Suprapubic skin (tissue), 4 donors: Measurements from ENCODE around the gene TAPBPL. TPM values are rescaled to one million over a fixed set of nuclear protein-coding genes. Genes with fewer than 3 reads are reported as not detected.
"Not testable (repeated sequence)": the region's sequence is repeated elsewhere in the genome, so short reads cannot be mapped to it uniquely, and the experiment has no call there.

ENCODE experiments used
- DNase-seq, 2 donors: peaks; one replicate each; pipeline ENCODE4 v3.0.0-alpha.2; 2019; ENCODE audit warnings: low spot score in 2 of 2
- H3K27ac ChIP-seq: fragments of 200-600 bp; sonication (generic); one replicate; pipeline ENCODE4 v1.5.1; 2019
- H3K27me3 ChIP-seq: fragments of 200-600 bp; sonication (generic); one replicate; pipeline ENCODE4 v1.5.1; 2019
- H3K36me3 ChIP-seq: fragments of 200-600 bp; sonication (generic); one replicate; pipeline ENCODE4 v1.5.1; 2019
- H3K4me1 ChIP-seq: fragments of 200-600 bp; sonication (generic); one replicate; pipeline ENCODE4 v1.5.1; 2019
- H3K4me3 ChIP-seq: fragments of 200-600 bp; sonication (generic); one replicate; pipeline ENCODE4 v1.5.1; 2019; ENCODE audit warnings: mild to moderate bottlenecking
- H3K9me3 ChIP-seq: fragments of 200-600 bp; sonication (generic); one replicate; pipeline ENCODE4 v1.5.1; 2019
- EP300 ChIP-seq: sonication (generic); formaldehyde crosslinking; IDR thresholded peaks from one replicate; pipeline ENCODE4 v1.6.1; 2017; ENCODE audit warnings: antibody characterized with exemption
- POLR2A ChIP-seq, 2 donors: fragments of 450-650 bp; IDR thresholded peaks; one replicate each; pipeline ENCODE4 v1.6.1; 2017; ENCODE audit warnings: antibody characterized with exemption in 2 of 2, mild to moderate bottlenecking in 2 of 2, moderate library complexity in 2 of 2
- POLR2AphosphoS5 ChIP-seq, 3 donors: sonication (generic); formaldehyde crosslinking; IDR thresholded peaks; one replicate each; pipeline ENCODE4 v1.6.1; 2017; ENCODE audit warnings: antibody characterized with exemption in 3 of 3
- WGBS: methylation state at CpG from one replicate; pipeline ENCODE4 v1.1.5; 2018; 5-methylcytosine and 5-hydroxymethylcytosine counted together
- total RNA-seq, 4 donors: library from RNA; depleted of rRNA; stranded (reverse); fragments of >200 nt; gene quantifications; one replicate each; pipeline ENCODE4 v1.1.0, GENCODE V29; 2016
- TF ChIP-seq, protein P1 (sequence below), 2 donors: fragments of 200-600 bp in 1 of 2; fragments of 450-650 bp in 1 of 2; sonication (generic) in 1 of 2; IDR thresholded peaks; one replicate each; pipeline ENCODE4 v1.5.1; 2016 to 2019; ENCODE audit warnings: antibody characterized with exemption in 2 of 2, mild to moderate bottlenecking in 1 of 2, moderate library complexity in 1 of 2

TAPBPL gene
- total RNA-seq, 4 donors from 2014 or later = 10.9 to 25.2 (median 17.7) TPM

DNA sequence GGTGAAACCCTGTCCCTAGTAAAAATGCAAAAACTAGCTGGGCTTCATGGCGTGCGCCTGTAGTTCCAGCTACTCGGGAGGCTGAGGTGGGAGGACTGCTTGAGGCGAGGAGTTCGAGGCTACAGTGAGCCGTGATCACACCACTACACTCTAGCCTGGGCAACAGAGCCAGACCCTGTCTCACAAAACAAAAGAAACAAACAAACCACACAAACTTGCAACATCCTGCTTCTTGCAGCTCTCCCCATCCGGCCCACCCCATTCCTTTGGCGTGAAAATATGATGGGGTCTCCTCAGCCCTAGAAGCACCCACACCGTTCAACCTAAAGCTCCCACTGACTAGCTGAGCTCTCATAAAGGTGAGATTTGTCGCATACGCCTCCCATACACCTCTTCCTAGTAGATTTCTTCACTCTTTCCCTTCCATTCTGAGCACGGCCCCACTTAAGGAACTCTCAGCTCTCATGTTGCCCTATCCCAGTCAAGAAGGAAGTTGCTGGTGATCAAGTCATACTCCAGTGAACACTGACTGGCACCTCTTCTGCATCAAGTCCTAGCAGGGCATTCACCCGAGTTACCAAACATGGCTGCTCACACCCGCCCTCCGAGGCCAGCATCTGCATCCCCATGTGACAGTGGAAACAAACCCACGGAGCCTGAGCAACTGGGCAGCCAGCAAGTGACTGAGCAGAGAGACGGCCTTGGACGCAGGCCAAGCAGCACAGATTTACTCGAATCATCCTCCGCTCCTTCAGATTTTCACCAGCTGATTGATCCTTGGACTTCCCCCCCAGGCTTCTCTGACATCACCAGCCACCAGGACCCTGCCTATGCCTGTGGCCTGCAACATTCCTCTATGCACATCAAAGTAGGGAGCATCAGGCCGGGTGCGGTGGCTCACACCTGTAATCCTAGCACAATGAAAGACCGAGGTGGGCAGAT lies 26.0 kb upstream of the TAPBPL start:
- no peaks in the 10 kb centered on the region for H3K36me3 ChIP-seq
- H3K27ac ChIP-seq = no peak overlapping the region
- peak in 1 of 2 donors; percentile 60 for DNase-seq
- no peak overlapping the region for H3K4me3 ChIP-seq
- no peaks in the 10 kb centered on the region for H3K9me3 ChIP-seq
- no peaks in the 10 kb centered on the region for H3K27me3 ChIP-seq
- peaks cover 19% of the 10 kb centered on the region for H3K4me1 ChIP-seq
- no peak for TF ChIP-seq EP300
- TF ChIP-seq, protein P1, sequence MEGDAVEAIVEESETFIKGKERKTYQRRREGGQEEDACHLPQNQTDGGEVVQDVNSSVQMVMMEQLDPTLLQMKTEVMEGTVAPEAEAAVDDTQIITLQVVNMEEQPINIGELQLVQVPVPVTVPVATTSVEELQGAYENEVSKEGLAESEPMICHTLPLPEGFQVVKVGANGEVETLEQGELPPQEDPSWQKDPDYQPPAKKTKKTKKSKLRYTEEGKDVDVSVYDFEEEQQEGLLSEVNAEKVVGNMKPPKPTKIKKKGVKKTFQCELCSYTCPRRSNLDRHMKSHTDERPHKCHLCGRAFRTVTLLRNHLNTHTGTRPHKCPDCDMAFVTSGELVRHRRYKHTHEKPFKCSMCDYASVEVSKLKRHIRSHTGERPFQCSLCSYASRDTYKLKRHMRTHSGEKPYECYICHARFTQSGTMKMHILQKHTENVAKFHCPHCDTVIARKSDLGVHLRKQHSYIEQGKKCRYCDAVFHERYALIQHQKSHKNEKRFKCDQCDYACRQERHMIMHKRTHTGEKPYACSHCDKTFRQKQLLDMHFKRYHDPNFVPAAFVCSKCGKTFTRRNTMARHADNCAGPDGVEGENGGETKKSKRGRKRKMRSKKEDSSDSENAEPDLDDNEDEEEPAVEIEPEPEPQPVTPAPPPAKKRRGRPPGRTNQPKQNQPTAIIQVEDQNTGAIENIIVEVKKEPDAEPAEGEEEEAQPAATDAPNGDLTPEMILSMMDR (IDR thresholded peaks at IDR 0.05) = no peak
- TF ChIP-seq POLR2A (IDR thresholded peaks at IDR 0.05) = no peak
- no peak for TF ChIP-seq POLR2AphosphoS5 (IDR thresholded peaks at IDR 0.05)
- 81% methylated on average over 23 of the region's 23 CpGs for WGBS

DNA sequence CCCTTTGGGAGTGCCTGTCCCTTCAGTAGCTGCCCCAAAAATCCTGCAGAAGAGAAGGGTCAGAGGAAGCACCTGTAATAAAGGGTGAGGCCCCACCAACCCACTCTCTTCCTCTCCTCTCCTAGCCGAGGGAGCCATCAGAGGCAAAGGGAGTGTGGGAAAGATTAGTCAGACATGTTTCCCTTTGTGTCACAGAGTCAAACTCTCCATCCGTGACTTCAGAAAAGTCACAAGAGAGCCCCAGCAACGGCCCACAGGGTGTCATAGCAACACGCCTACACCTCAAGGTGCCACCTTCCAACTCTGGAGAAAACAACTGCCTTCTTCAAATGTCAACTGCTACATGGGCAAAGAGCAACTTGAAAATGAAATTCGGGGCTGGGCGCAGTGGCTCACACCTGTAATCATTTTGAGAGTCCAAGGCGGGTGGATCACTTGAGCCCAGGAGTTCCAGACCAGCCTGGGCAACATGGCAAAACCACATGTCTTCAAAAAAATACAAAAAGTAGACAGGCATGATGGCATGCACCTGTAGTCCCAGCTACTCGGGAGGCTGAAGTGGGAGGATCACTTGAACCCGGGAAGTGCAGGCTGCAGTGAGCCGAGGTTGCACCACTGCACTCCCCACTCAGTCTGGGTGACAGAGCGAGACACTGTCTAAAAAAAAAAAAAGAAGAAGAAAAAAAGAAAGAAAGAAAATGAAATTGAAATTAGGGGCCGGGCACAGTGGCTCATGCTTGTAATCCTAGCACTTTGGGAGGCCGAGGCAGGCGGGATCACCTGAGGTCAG lies 24.8 kb upstream of the TAPBPL start:
- DNase-seq = peak in 1 of 2 donors; percentile 48
- peaks cover 25% of the 10 kb centered on the region for H3K4me1 ChIP-seq
- TF ChIP-seq EP300 = no peak
- TF ChIP-seq, protein P1 (IDR thresholded peaks at IDR 0.05) = no peak
- TF ChIP-seq POLR2AphosphoS5 (IDR thresholded peaks at IDR 0.05) = no peak
- no peak for TF ChIP-seq POLR2A (IDR thresholded peaks at IDR 0.05)
- no peaks in the 10 kb centered on the region for H3K36me3 ChIP-seq
- 72% methylated on average over 14 of the region's 14 CpGs for WGBS
- H3K4me3 ChIP-seq = no peak overlapping the region
- H3K27me3 ChIP-seq = no peaks in the 10 kb centered on the region
- H3K9me3 ChIP-seq = no peaks in the 10 kb centered on the region
- H3K27ac ChIP-seq = no peak overlapping the region

DNA sequence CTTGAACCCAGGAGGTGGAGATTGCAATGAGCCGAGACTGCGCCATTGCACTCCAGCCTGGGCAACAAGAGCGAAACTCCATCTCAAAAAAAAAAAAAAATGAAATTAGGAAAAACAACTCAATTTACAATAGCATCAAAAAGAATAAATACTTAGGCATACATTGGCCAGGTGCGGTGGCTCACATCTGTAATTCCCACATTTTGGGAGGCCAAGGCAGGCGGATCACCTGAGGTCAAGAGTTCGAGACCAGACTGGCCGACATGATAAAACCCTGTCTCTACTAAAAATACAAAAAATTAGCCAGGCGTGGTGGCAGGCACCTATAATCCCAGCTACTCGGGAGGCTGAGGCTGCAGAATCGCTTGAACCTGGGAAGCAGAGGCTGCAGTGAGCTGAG lies 24.0 kb upstream of the TAPBPL start:
- not testable (repeated sequence) for H3K27ac ChIP-seq

DNA sequence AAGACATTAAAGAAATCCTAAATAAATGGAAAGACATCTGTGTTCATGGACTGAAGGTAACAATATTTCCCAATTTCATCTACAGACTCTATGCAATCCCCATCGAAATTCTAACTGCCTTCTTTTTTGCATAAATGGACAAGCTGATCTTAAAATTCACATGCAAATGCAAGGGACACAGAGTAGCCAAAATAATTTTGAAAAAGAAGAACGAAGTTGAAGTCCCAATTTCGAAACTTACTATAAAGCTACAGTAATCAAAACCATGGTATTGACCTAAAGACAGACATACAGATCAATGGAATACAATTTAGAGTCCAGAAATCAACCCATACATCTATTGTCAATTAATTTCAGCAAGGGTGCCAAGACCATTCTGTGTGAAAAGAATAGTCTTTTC lies 23.5 kb upstream of the TAPBPL start:
- Histone ChIP-seq H3K4me3 (no peak overlapping the region), H3K9me3 (no peaks in the 10 kb centered on the region), H3K27ac (no peak overlapping the region), H3K36me3 (no peaks in the 10 kb centered on the region), H3K27me3 (no peaks in the 10 kb centered on the region), H3K4me1 (peaks cover 25% of the 10 kb centered on the region)
- WGBS = 85% methylated on average over 3 of the region's 3 CpGs
- no peak for DNase-seq
- TF ChIP-seq, protein P1 (IDR thresholded peaks at IDR 0.05) = no peak
- TF ChIP-seq POLR2AphosphoS5 (IDR thresholded peaks at IDR 0.05) = no peak
- TF ChIP-seq POLR2A (IDR thresholded peaks at IDR 0.05) = no peak
- no peak for TF ChIP-seq EP300

More for the DNA sequence above, 24.0 kb upstream of the TAPBPL start:
- not testable (repeated sequence) for H3K36me3 ChIP-seq, DNase-seq, H3K9me3 ChIP-seq, H3K27me3 ChIP-seq, H3K4me3 ChIP-seq
- H3K4me1 ChIP-seq = peaks cover 25% of the 10 kb centered on the region
- WGBS = 95% methylated on average over 10 of the region's 10 CpGs

DNA sequence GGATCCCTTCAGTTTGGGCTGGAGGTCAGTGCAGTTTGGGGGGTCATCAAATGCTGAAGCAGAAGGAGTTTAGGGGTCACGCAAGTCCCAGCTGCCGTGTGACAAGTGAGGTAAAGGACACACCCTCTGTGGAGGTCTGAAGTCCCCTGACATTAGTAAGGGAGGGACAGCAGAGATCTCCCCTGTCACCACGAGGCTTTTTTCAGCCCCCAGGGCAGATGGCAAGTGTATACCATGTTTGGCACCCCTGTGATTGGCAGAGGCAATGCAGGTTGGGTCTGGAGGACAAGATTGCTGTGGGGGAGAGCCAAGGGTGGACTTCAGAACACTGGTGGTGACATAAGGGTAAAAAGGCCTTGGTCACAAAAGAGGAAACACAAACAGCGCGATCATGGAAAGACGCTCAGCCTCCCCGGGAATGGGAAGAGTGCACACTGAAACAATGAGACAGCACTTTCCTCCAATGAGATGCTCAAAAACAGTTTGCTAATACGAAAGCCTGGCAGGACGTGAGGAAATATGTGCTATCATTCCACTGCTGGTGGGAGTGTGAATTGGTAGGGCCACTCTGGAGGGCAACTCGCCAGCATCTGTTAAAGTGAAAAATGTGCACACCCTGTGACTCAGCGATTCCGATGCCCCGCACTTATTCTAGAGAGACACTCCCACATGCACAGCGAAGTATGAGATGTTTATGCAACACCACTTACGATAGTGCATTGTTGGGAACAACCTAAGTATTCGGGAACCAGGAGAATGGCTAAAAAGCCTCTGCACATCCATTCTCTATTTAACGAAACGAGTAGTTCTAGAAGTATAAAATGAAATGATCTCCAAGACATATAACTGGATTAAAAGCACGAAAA lies 21.5 kb upstream of the TAPBPL start:
- H3K4me1 ChIP-seq = peaks cover 17% of the 10 kb centered on the region
- H3K27me3 ChIP-seq = no peaks in the 10 kb centered on the region
- peak; percentile 93 to 96 for DNase-seq
- TF ChIP-seq POLR2AphosphoS5 (IDR thresholded peaks at IDR 0.05) (peak; percentile 51 to 96 (median 55)), EP300 (no peak)
- 20% methylated on average over 19 of the region's 19 CpGs for WGBS
- H3K4me3 ChIP-seq = peak overlapping the region; percentile 16
- peak overlapping the region; percentile 83 for H3K27ac ChIP-seq
- no peaks in the 10 kb centered on the region for H3K36me3 ChIP-seq
- H3K9me3 ChIP-seq = no peaks in the 10 kb centered on the region
